GM13977 (cell line): Measurements from ENCODE around the gene ZNF580.

Experiments
- DNase-seq: peaks from one replicate; pipeline ENCODE4 v3.0.0; 2012; ENCODE audit warnings: low spot score
- CTCF ChIP-seq: IDR thresholded peaks from 2 replicates; pipeline ENCODE4 v1.5.1; 2012; ENCODE audit warnings: mild to moderate bottlenecking, control low read depth; ENCODE audit not compliant: insufficient read depth; ENCODE audit errors: extremely low read depth, missing control alignments
- in situ Hi-C: fragments of 300-500 bp; cut with MboI; formaldehyde crosslinking; loops from one replicate; pipeline ENCODE4 v1.12.0; 2022; ENCODE audit warnings: low sequenced_read_pairs, low pct_unique_long_range_greater_than_20kb, mixed read lengths, inconsistent platforms; ENCODE audit not compliant: unreplicated experiment

ZNF580 gene

GRCh38 chr19:55659822-55660221, 19.0 kb downstream of the ZNF580 start:
- no peak for DNase-seq
- no peak for TF ChIP-seq CTCF
- in situ Hi-C loops: no loop called here

GRCh38 chr19:55660404-55660803, 19.6 kb downstream of the ZNF580 start:
- DNase-seq: no peak
- in situ Hi-C loops: no loop called here
- TF ChIP-seq CTCF: no peak

- no peak for TF ChIP-seq CTCF
- in situ Hi-C loops: no loop called here
- DNase-seq: no peak
Measured at GRCh38 chr19:55660991-55661390, 20.2 kb downstream of the ZNF580 start.

GRCh38 chr19:55661826-55662225, 21.0 kb downstream of the ZNF580 start:
- in situ Hi-C loops: no loop called here
- no peak for DNase-seq
- TF ChIP-seq CTCF: no peak

- no peak for DNase-seq
- in situ Hi-C loops: no loop called here
- TF ChIP-seq CTCF: no peak
Measured at GRCh38 chr19:55663846-55664536, 23.2 kb downstream of the ZNF580 start.

GRCh38 chr19:55666343-55667005, 25.7 kb downstream of the ZNF580 start:
- no peak for TF ChIP-seq CTCF
- no peak for DNase-seq
- in situ Hi-C loops: no loop called here
